CD4-positive, alpha-beta T cell treated with Interleukin-15 for 4 hours (primary cell): ENCODE data around the gene SYT7.

ENCODE experiments used
- DNase-seq: peaks from one replicate; pipeline ENCODE4 v3.0.0-alpha.2; 2020; ENCODE audit warnings: low spot score

Gene SYT7

GRCh38 chr11:61553373-61554171 is 27.3 kb downstream of the SYT7 start:
- DNase-seq, result no peak

GRCh38 chr11:61552108-61552635 is 28.7 kb downstream of the SYT7 start:
- no peak for DNase-seq

- no peak for DNase-seq
Observed at GRCh38 chr11:61551634-61552033, 29.2 kb downstream of the SYT7 start.

GRCh38 chr11:61550665-61551227 is 30.1 kb downstream of the SYT7 start:
- no peak for DNase-seq

- no peak for DNase-seq
Observed at GRCh38 chr11:61549662-61550568, 31.0 kb downstream of the SYT7 start.

- DNase-seq, result no peak
Observed at GRCh38 chr11:61549177-61549576, 31.7 kb downstream of the SYT7 start.

- no peak for DNase-seq
Observed at GRCh38 chr11:61547246-61547645, 33.6 kb downstream of the SYT7 start.

- DNase-seq, result no peak
Observed at GRCh38 chr11:61546663-61547062, 34.2 kb downstream of the SYT7 start.

- no peak for DNase-seq
Observed at GRCh38 chr11:61545921-61546320, 35.0 kb downstream of the SYT7 start.

- DNase-seq, result no peak
Observed at GRCh38 chr11:61545341-61545740, 35.5 kb downstream of the SYT7 start.

GRCh38 chr11:61544466-61544865 is 36.4 kb downstream of the SYT7 start:
- no peak for DNase-seq

- DNase-seq, result no peak
Observed at GRCh38 chr11:61543606-61544306, 37.1 kb downstream of the SYT7 start.

GRCh38 chr11:61542705-61543104 is 38.2 kb downstream of the SYT7 start:
- DNase-seq, result no peak

GRCh38 chr11:61542024-61542461 is 38.8 kb downstream of the SYT7 start:
- DNase-seq, result no peak

- DNase-seq, result no peak
Observed at GRCh38 chr11:61541598-61541997, 39.3 kb downstream of the SYT7 start.

- DNase-seq, result no peak
Observed at GRCh38 chr11:61540528-61540927, 40.3 kb downstream of the SYT7 start.

- no peak for DNase-seq
Observed at GRCh38 chr11:61539831-61540357, 41.0 kb downstream of the SYT7 start.

- no peak for DNase-seq
Observed at GRCh38 chr11:61539006-61539405, 41.9 kb downstream of the SYT7 start.

- DNase-seq, result no peak
Observed at GRCh38 chr11:61538636-61538961, 42.3 kb downstream of the SYT7 start.

- DNase-seq, result no peak
Observed at GRCh38 chr11:61537326-61537725, 43.5 kb downstream of the SYT7 start.

GRCh38 chr11:61536676-61537270 is 44.1 kb downstream of the SYT7 start:
- DNase-seq, result no peak
